ENCODE measurements around the gene VANGL2.

Gene VANGL2

DNA sequence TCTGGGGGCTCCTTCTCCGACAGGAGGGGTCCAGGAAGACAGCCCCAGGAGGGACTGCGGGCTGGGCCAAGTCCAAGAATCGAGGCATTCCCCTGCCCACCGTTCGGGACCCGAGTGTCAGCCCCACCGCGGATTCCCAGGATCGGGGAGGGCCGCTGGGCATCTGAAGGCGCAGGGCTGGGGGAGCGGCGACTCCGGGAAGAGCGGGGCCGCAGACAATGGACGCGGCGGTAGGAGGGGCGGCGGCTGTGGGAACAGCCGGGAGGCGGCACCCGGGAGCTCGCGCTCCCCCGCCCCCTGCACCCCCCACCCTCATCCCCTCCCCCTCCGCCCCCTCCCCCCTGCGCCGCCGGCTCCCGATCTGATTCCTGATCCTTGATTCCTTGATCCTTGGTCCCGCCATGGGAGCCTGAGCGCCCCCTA is at the start of gene VANGL2:
Gene VANGL2, plus strand, starts transcription at position 342 of the 423 bp plus-strand sequence. CDS start 15,274 bp downstream, outside the sequence.
- in situ Hi-C loops (cut with HindIII; ENCODE audit: low pct_ligation_motif_present, low pct_unique_long_range_greater_than_20kb, low sequenced_read_pairs), result no loop called here
- DNase-seq, result peak; percentile 80

- DNase-seq, result no peak
- in situ Hi-C loops (cut with HindIII; ENCODE audit: low pct_ligation_motif_present, low pct_unique_long_range_greater_than_20kb, low sequenced_read_pairs), result no loop called here
Measured at GRCh38 chr1:160351629-160352028, 48.7 kb upstream of the VANGL2 start.

GRCh38 chr1:160352555-160352954 is 47.8 kb upstream of the VANGL2 start:
- in situ Hi-C loops (cut with HindIII; ENCODE audit: low pct_ligation_motif_present, low pct_unique_long_range_greater_than_20kb, low sequenced_read_pairs), result no loop called here
- DNase-seq, result no peak

- DNase-seq, result no peak
- in situ Hi-C loops (cut with HindIII; ENCODE audit: low pct_ligation_motif_present, low pct_unique_long_range_greater_than_20kb, low sequenced_read_pairs), result no loop called here
Measured at GRCh38 chr1:160353223-160353622, 47.1 kb upstream of the VANGL2 start.

DNA sequence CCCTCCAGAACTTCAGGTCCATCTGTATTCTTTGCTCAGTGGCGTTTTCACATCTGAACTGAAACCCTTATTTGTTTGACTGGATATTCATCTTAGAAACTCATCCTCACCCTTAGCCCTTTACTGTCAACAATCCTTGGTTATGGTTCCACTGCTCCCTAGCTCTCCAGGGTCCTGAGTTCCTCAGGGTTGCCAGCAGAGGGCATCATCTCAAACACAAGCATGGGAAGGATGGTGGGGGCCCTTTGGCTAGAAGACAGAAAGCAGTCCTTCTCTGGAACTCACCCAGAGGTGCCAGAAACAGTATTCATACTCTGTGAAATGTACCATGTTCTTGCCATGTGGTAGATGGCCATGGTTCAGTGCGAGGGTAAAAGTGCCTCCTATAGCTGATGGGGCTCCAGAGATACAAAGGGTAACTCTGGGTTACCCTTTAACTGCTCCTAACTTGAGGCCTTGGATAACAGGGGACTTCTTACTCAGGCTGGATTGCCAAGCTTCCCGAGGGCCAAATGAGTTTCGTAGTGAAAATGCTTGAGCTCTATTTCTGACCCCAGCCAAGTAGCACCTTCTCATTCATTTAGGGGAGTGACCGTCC is 45.9 kb upstream of the VANGL2 start:
- in situ Hi-C loops (cut with HindIII; ENCODE audit: low pct_ligation_motif_present, low pct_unique_long_range_greater_than_20kb, low sequenced_read_pairs), result no loop called here
- DNase-seq, result peak; percentile 42

- DNase-seq, result no peak
- in situ Hi-C loops (cut with HindIII; ENCODE audit: low pct_ligation_motif_present, low pct_unique_long_range_greater_than_20kb, low sequenced_read_pairs), result no loop called here
Measured at GRCh38 chr1:160357286-160358002, 42.9 kb upstream of the VANGL2 start.

DNA sequence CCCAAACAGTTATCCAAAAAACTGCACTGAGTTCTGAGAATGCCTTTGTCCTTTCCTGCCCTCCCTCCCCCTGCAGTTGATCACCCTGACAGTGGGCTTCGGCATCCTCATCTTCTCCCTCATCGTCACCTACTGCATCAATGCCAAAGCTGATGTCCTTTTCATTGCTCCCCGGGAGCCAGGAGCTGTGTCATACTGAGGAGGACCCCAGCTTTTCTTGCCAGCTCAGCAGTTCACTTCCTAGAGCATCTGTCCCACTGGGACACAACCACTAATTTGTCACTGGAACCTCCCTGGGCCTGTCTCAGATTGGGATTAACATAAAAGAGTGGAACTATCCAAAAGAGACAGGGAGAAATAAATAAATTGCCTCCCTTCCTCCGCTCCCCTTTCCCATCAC is 42.3 kb upstream of the VANGL2 start:
- in situ Hi-C loops (cut with HindIII; ENCODE audit: low pct_ligation_motif_present, low pct_unique_long_range_greater_than_20kb, low sequenced_read_pairs), result no loop called here
- no peak for DNase-seq

DNA sequence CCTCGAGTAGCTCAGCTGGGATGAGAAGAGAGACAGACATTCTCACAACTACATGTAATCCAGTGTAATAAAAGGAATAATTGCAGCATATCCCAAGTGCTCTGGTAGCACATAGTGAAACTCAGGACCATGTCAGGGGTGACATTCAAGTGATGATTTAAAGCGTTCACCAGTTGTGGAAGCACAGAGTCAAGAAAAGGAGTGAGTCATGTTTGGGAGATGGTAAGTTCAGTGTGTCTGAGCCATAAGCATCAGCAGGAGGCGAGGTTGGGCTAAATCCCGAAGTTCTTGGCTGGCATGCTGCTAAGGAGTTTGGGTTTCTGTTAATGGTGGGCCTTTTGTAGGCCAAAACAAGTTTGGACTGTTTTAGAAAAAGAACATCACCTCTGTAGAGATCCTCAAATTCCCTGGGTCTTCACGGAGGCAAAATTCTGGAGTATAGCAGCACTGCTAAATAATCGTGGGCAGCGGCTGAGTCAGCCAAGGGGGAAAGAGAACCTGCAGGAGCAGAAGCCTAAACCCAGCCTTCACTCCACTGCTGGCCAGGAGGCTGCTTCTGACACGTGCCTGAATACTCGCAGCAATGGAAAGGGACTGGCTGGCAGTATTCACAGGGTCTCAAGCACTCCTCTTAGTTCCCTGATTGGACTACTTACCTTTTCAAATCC is 40.7 kb upstream of the VANGL2 start:
- DNase-seq, result no peak
- in situ Hi-C loops (cut with HindIII; ENCODE audit: low pct_ligation_motif_present, low pct_unique_long_range_greater_than_20kb, low sequenced_read_pairs), result no loop called here

DNA sequence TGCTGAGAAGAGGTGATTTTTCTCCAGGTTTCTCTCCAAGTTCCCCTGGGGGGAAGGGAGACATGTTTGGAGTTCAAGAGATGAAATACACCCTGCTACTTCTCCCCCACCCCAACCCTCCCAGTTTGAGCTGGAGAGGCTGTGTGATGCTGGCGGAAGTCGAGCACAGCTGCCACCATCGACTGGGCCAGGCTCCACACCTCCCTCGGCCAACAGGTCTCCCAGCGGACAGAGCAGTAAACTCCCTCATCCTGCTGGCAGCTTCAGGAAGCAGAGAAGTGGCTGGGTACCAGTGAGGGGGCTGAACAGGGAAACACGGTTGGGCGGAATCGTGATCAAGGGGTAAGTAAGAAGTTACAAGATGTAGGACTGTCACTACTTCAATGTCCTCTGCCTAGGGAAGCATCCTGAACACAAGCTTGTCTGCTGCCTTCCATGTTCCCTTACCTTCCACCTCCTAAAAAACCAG is 40.1 kb upstream of the VANGL2 start:
- in situ Hi-C loops (cut with HindIII; ENCODE audit: low pct_ligation_motif_present, low pct_unique_long_range_greater_than_20kb, low sequenced_read_pairs), result no loop called here
- DNase-seq, result no peak

DNA sequence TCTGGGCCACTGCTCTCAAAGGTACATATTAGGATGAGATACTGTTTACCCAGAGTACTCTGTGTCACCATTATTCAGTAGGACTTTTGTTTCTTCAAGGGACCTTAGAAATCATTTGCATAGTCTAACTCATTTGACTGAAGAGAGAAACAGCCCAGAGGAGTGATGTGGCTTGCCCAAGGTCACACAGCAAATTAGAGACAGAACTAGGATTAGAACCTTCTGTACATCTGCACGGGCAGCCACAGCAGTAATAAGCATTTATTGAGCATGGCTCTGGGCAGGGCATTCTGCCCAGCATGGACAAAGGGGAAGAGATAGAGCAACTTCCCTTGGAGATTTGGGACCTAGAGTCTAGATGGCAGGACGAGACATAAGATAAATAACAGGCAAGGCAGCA is 39.2 kb upstream of the VANGL2 start:
- in situ Hi-C loops (cut with HindIII; ENCODE audit: low pct_ligation_motif_present, low pct_unique_long_range_greater_than_20kb, low sequenced_read_pairs), result no loop called here
- no peak for DNase-seq

DNA sequence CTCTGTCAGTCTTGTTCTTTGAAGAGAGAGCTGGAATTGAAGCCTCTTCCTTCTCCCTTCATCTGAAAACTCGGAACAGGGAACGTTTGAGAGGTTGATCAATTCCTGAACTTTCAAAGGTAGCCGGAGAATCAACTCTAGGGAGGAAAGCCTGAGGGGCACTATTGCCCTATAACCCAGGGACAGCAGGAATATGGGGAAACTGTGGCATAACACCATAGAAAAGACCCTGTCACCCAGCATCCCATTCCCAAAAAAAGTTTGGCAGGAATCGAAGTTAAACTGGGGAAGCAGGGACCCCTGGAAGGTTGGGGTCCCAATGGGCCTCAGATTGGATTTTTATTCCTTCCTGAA is 38.6 kb upstream of the VANGL2 start:
- in situ Hi-C loops (cut with HindIII; ENCODE audit: low pct_ligation_motif_present, low pct_unique_long_range_greater_than_20kb, low sequenced_read_pairs), result no loop called here
- DNase-seq, result no peak

- DNase-seq, result no peak
- in situ Hi-C loops (cut with HindIII; ENCODE audit: low pct_ligation_motif_present, low pct_unique_long_range_greater_than_20kb, low sequenced_read_pairs), result no loop called here
Measured at GRCh38 chr1:160362168-160362957, 38.0 kb upstream of the VANGL2 start.

GRCh38 chr1:160363010-160363409 is 37.4 kb upstream of the VANGL2 start:
- in situ Hi-C loops (cut with HindIII; ENCODE audit: low pct_ligation_motif_present, low pct_unique_long_range_greater_than_20kb, low sequenced_read_pairs), result no loop called here
- DNase-seq, result no peak

DNA sequence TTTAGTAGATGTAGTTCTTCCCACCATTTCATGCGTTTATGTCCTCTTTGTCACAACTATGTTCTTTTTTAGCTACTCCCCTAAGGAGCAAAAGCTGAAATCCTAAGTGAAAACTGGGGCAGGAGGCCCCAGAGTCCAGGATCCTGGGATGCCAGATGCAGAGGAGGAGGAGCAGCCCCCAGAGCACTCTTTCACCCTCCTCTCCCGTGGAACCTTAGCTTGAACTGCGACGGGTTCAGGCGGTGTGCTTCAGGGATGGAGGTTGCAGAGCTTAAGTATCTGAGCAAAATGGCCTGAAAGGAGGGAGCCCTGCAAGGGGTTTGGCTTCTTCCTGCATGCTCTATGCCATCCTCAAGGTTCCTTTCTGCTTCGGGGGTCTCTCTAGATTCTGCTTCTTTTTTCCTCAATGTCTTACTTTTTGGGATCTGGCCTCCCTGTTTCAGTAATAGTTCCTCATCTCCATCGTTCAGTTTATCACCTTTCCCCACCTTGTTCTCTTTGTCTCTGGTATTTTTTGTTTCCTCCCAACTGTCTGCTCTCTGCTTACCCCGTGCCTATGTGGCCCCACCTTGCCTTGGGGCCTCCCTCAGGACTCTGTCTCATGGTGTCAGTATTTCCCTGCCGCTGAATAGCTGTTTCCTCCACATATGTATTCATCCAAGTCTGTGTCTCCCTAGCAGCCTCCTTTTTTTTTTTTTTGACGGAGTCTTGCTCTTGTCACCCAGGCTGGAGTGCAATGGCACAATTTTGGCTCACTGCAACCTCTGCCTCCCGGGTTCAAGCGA is 36.2 kb upstream of the VANGL2 start:
- in situ Hi-C loops (cut with HindIII; ENCODE audit: low pct_ligation_motif_present, low pct_unique_long_range_greater_than_20kb, low sequenced_read_pairs), result no loop called here
- no peak for DNase-seq

GRCh38 chr1:160365325-160365724 is 35.0 kb upstream of the VANGL2 start:
- no peak for DNase-seq
- in situ Hi-C loops (cut with HindIII; ENCODE audit: low pct_ligation_motif_present, low pct_unique_long_range_greater_than_20kb, low sequenced_read_pairs), result no loop called here

GRCh38 chr1:160366731-160367515 is 33.4 kb upstream of the VANGL2 start, which contains the start of gene NHLH1:
NHLH1 (plus strand) TSS chr1:160367071; CDS start chr1:160370732, 3,661 bp downstream.
- in situ Hi-C loops (cut with HindIII; ENCODE audit: low pct_ligation_motif_present, low pct_unique_long_range_greater_than_20kb, low sequenced_read_pairs), result no loop called here
- DNase-seq, result no peak

- DNase-seq, result no peak
- in situ Hi-C loops (cut with HindIII; ENCODE audit: low pct_ligation_motif_present, low pct_unique_long_range_greater_than_20kb, low sequenced_read_pairs), result no loop called here
Measured at GRCh38 chr1:160367516-160367900, 32.9 kb upstream of the VANGL2 start.
